CD14-positive monocyte (primary cell): ENCODE measurements around the gene INPP5A. TPM values are rescaled to one million over a fixed set of nuclear protein-coding genes. Genes with fewer than 3 reads are reported as not detected.
A peak's percentile ranks its signal among the peaks of the same experiment; 100 is the strongest.

Experiments used
- DNase-seq, 3 donors: peaks; one replicate each; pipeline ENCODE4 v3.0.0-alpha.2; 2011 to 2022
- H2AFZ ChIP-seq: 2 replicates; pipeline ENCODE4 v1.6.0; 2012; ENCODE audit warnings: mild to moderate bottlenecking, low read depth, low read length, inconsistent platforms; ENCODE audit not compliant: insufficient read depth, poor library complexity, severe bottlenecking
- H3K27ac ChIP-seq, 2 donors: 1 replicate in 1 of 2; 2 replicates in 1 of 2; pipeline ENCODE4 v1.5.1; 2012 to 2013; ENCODE audit warnings: low read length in 2 of 2, control low read depth in 1 of 2, inconsistent platforms in 1 of 2, low read depth in 1 of 2, mild to moderate bottlenecking in 1 of 2
- H3K27me3 ChIP-seq, 2 donors: one replicate each; pipeline versions ENCODE4 v1.6.0 to v1.6.1; 2011 to 2013; ENCODE audit warnings: low read length in 2 of 2; ENCODE audit not compliant: control insufficient read depth in 2 of 2, insufficient read depth in 2 of 2
- H3K36me3 ChIP-seq, 2 donors: replicated peaks in 1 of 2; 1 replicate in 1 of 2; 2 replicates in 1 of 2; pipeline versions ENCODE4 v1.5.1 to v1.6.1; 2012 to 2013; ENCODE audit warnings: low read length in 2 of 2, control low read depth in 1 of 2, inconsistent platforms in 1 of 2, mild to moderate bottlenecking in 1 of 2; ENCODE audit not compliant: insufficient read depth in 2 of 2, control insufficient read depth in 1 of 2
- H3K4me1 ChIP-seq, 2 donors: 1 replicate in 1 of 2; 2 replicates in 1 of 2; pipeline versions ENCODE4 v1.5.1 to v1.6.1; 2012 to 2013; ENCODE audit warnings: low read length in 2 of 2, control low read depth in 1 of 2, inconsistent platforms in 1 of 2, mild to moderate bottlenecking in 1 of 2, moderate library complexity in 1 of 2; ENCODE audit not compliant: insufficient read depth in 2 of 2, control insufficient read depth in 1 of 2
- H3K4me2 ChIP-seq: replicated peaks from 2 replicates; pipeline ENCODE3; 2012; ENCODE audit warnings: low read length, moderate library complexity, mild to moderate bottlenecking; ENCODE audit not compliant: poor library complexity, severe bottlenecking; ENCODE audit errors: extremely low read depth
- H3K4me3 ChIP-seq, 3 experiments: fragments of 200-600 bp in 1 of 3; sonication (generic) in 1 of 3; replicated peaks in 1 of 3; 1 replicate in 2 of 3; 2 replicates in 1 of 3; pipeline ENCODE4 v1.5.1; 2011 to 2013; ENCODE audit warnings: low read length in 3 of 3, mild to moderate bottlenecking in 3 of 3, control low read depth in 2 of 3, low read depth in 2 of 3, inconsistent platforms in 1 of 3, moderate library complexity in 1 of 3
- H3K79me2 ChIP-seq: 2 replicates; pipeline ENCODE4 v1.6.0; 2012; ENCODE audit warnings: mild to moderate bottlenecking, control low read depth, inconsistent platforms, low read length, moderate library complexity; ENCODE audit not compliant: insufficient read depth
- H3K9ac ChIP-seq: 2 replicates; pipeline ENCODE4 v1.6.0; 2017; ENCODE audit warnings: low read length, mild to moderate bottlenecking; ENCODE audit not compliant: insufficient read depth, poor library complexity, severe bottlenecking
- H3K9me3 ChIP-seq, 2 donors: replicated peaks in 1 of 2; 1 replicate in 1 of 2; 2 replicates in 1 of 2; pipeline versions ENCODE4 v1.5.1 to v1.6.1; 2012 to 2013; ENCODE audit warnings: low read length in 2 of 2, control low read depth in 1 of 2; ENCODE audit not compliant: control insufficient read depth in 1 of 2, insufficient read depth in 1 of 2
- H4K20me1 ChIP-seq: 2 replicates; pipeline ENCODE4 v1.6.0; 2012; ENCODE audit warnings: mild to moderate bottlenecking, low read length, control low read depth, moderate library complexity; ENCODE audit not compliant: insufficient read depth
- H3K27ac Mint-ChIP-seq, 7 donors: one replicate each; pipeline ENCODE4 v1.8.0; 2020; ENCODE audit warnings: mild to moderate bottlenecking in 7 of 7, mixed read lengths in 7 of 7, moderate library complexity in 6 of 7, inconsistent platforms in 2 of 7
- H3K27me3 Mint-ChIP-seq, 3 donors: one replicate each; pipeline ENCODE4 v1.8.0; 2021 to 2022; ENCODE audit warnings: low read depth in 3 of 3, mild to moderate bottlenecking in 3 of 3, mixed read lengths in 3 of 3, moderate library complexity in 3 of 3, inconsistent platforms in 1 of 3
- H3K36me3 Mint-ChIP-seq, 2 donors: one replicate each; pipeline ENCODE4 v1.8.0; 2020; ENCODE audit warnings: mixed read lengths in 2 of 2, inconsistent platforms in 1 of 2, mild to moderate bottlenecking in 1 of 2
- H3K4me1 Mint-ChIP-seq: one replicate; pipeline ENCODE4 v1.8.0; 2020; ENCODE audit warnings: mild to moderate bottlenecking, mixed read lengths
- H3K4me3 Mint-ChIP-seq, 2 donors: one replicate each; pipeline ENCODE4 v1.8.0; 2020; ENCODE audit warnings: mild to moderate bottlenecking in 2 of 2, mixed read lengths in 2 of 2, moderate library complexity in 1 of 2
- H3K9me3 Mint-ChIP-seq, 7 donors: one replicate each; pipeline ENCODE4 v1.8.0; 2020 to 2022; ENCODE audit warnings: mixed read lengths in 7 of 7, mild to moderate bottlenecking in 6 of 7, moderate library complexity in 6 of 7, inconsistent platforms in 2 of 7
- CTCF ChIP-seq: fragments of 200-600 bp; IDR thresholded peaks from one replicate; pipeline ENCODE4 v1.8.0; 2022; ENCODE audit warnings: antibody characterized with exemption, mild to moderate bottlenecking
- WGBS: methylation state at CpG from one replicate; pipeline ENCODE4 v1.1.5; 2013; ENCODE audit warnings: missing lambda C conversion rate; ENCODE audit not compliant: insufficient coverage; 5-methylcytosine and 5-hydroxymethylcytosine counted together
- intact Hi-C, 2 donors: fragments of 100-400 bp; cut with micrococcal nuclease; formaldehyde crosslinking; loops; one replicate each; pipeline versions ENCODE4 v1.15.0 to v1.15.1; 2023
- polyA minus RNA-seq: library from RNA; depleted of rRNA, polyadenylated mRNA; stranded (reverse); fragments of >200 nt; gene quantifications from 2 replicates; pipeline ENCODE4 v1.2.3, GENCODE V29; 2012
- polyA plus RNA-seq, 3 donors: library from polyadenylated mRNA; depleted of rRNA in 1 of 3; unstranded in 2 of 3; stranded (reverse) in 1 of 3; fragments of 300-500 nt in 2 of 3; fragments of >200 nt in 1 of 3; fragmentation: Illumina TruSeq in 2 of 3; gene quantifications; 1 replicate in 2 of 3; 2 replicates in 1 of 3; pipeline ENCODE4 v1.2.3, GENCODE V29; 2012 to 2021
- total RNA-seq, 12 experiments: library from RNA in 1 of 12; stranded (reverse) in 1 of 12; fragments of 120-200 nt in 1 of 12; gene quantifications; one replicate each; pipeline ENCODE4 v1.2.4 and lab custom pipeline; 2013 to 2026; ENCODE audit warnings: mixed read lengths in 6 of 12, inconsistent platforms in 1 of 12

Gene INPP5A
- 11.9 TPM for total RNA-seq (2013)
- polyA plus RNA-seq, result 10 to 100 TPM in 1 of 3 donors, 1 to 10 TPM in 1, under 1 TPM in 1; 0.87 to 17.2 (median 2.9) TPM
- polyA minus RNA-seq, result 9.4 and 10.1 TPM in 2 replicates
- total RNA-seq (lab: John Stamatoyannopoulos, UW), result 14.7 to 62.5 (median 37.0) reads per million in 11 experiments

- intact Hi-C loops, result loop anchor here (5.0 to 10.0 kb wide), 9 partner anchors 35 to 233 kb away; partner anchors contain the start of genes LRRC27 (in 1 of the 2) and STK32C (in 1 of the 2)
- Histone ChIP-seq H3K27ac (peak within 1 kb of the TSS; percentile 1 to 76), H3K36me3 (no peaks in the 10 kb centered on the region), H3K4me2 (peak within 1 kb of the TSS; percentile 85), H3K9ac (peak within 1 kb of the TSS; percentile 81), H3K4me3 (peak within 1 kb of the TSS; percentile 56 to 86 (median 84)), H4K20me1 (peaks cover 47% of the 10 kb centered on the region), H3K79me2 (peaks cover 48% of the 10 kb centered on the region), H3K9me3 (no peaks in the 10 kb centered on the region), H3K4me1 (peaks cover 49 to 62% of the 10 kb centered on the region in 2 donors), H3K27me3 (no peaks in the 10 kb centered on the region), H2AFZ (peak within 1 kb of the TSS; percentile 85)
- TF ChIP-seq CTCF, result no peak
- Mint-ChIP-seq H3K4me1 (peaks cover 58% of the 10 kb centered on the region), H3K27me3 (peaks cover 2 to 10% (median 8%) of the 10 kb centered on the region in 3 donors), H3K4me3 (peak within 1 kb of the TSS; percentile 97 to 100), H3K9me3 (peaks cover 0 to 2% (median 0%) of the 10 kb centered on the region in 7 donors), H3K36me3 (peaks cover 21 to 37% of the 10 kb centered on the region in 2 donors), H3K27ac (peak within 1 kb of the TSS; percentile 90 to 97 (median 94))
- no peak for DNase-seq
- under 1% methylated on average over 50 of the region's 50 CpGs for WGBS
Observed at GRCh38 chr10:132537684-132538001, at the start of gene INPP5A. Gene INPP5A, plus strand, starts transcription at chr10:132537787. Its CDS starts 310 bp downstream, at chr10:132538097.

- Histone ChIP-seq H3K27ac (no peak overlapping the region), H3K36me3 (no peaks in the 10 kb centered on the region), H3K9me3 (peaks cover 0 to 14% of the 10 kb centered on the region in 2 donors), H3K4me3 (no peak overlapping the region), H4K20me1 (no peaks in the 10 kb centered on the region), H3K4me1 (no peaks in the 10 kb centered on the region), H3K9ac (no peak overlapping the region), H3K27me3 (no peaks in the 10 kb centered on the region), H2AFZ (no peak overlapping the region), H3K79me2 (no peaks in the 10 kb centered on the region), H3K4me2 (no peak overlapping the region)
- H3K27me3 Mint-ChIP-seq, result peaks cover 0 to 4% (median 3%) of the 10 kb centered on the region in 3 donors
- no peaks in the 10 kb centered on the region for H3K4me1 Mint-ChIP-seq
- H3K36me3 Mint-ChIP-seq, result no peaks in the 10 kb centered on the region
- intact Hi-C loops, result no loop called here
- DNase-seq, result no peak
- no peak for TF ChIP-seq CTCF
- H3K9me3 Mint-ChIP-seq, result peaks cover 0 to 24% (median 3%) of the 10 kb centered on the region in 7 donors
- no peak overlapping the region for H3K27ac Mint-ChIP-seq
- WGBS, result 96% methylated on average over 16 of the region's 16 CpGs
- H3K4me3 Mint-ChIP-seq, result no peak overlapping the region
Observed at GRCh38 chr10:132488231-132488821, 49.3 kb upstream of the INPP5A start.
